GM21723 (cell line): Measurements from ENCODE around the gene TBX1.

Experiments
- ATAC-seq: cut with Tn5 transposase; IDR thresholded peaks from one replicate; pipeline ENCODE4 v1.9.1; 2021; ENCODE audit warnings: mild to moderate bottlenecking, moderate library complexity; ENCODE audit not compliant: unreplicated experiment

Gene TBX1

DNA sequence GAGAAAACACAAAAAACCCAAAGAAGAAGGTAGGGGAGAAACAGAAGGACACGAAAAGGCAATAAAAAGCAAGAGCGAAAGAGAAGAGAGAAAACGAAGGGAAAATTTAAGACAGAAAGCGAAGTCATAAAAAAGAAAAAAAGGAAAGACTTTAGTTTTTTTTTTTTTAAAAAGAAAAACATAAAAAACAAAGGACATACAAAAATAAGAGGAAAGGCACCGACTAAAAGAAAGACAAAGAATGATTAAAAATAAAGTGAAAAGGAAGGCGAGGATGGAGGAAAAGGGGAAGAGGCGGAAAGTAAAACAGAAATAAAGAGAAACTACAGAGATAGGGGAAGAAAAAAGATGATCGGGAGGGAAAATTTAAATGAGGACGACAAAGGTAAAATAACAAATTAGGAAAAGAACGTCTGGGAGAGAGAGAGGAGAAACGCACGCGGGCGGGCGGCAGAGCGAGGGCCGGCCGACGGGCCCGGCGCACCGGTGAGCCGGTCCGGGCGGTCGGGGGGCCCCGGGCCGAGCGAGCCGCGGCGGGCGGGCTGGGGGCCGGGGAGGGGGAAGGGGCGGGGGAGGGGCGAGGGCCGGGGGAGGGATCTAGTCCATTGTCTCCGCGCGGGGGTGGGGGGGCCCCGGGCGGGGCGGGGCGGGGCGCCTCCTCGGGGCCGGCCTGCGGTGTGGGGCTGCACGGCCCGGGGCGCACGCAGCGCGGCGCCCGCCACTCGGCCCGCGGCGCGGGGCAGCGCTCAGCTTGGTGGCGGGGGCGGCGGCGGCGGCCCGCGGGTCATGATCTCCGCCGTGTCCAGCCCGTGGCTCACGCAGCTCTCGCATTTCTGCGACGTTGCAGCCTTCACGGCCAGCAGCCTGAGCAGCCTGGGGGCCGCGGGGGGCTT is at the start of gene TBX1:
Gene TBX1 (plus strand): TSS at position 721 of the 893 bp plus-strand sequence. CDS start 66 bp downstream, at position 787.
- no peak for ATAC-seq

DNA sequence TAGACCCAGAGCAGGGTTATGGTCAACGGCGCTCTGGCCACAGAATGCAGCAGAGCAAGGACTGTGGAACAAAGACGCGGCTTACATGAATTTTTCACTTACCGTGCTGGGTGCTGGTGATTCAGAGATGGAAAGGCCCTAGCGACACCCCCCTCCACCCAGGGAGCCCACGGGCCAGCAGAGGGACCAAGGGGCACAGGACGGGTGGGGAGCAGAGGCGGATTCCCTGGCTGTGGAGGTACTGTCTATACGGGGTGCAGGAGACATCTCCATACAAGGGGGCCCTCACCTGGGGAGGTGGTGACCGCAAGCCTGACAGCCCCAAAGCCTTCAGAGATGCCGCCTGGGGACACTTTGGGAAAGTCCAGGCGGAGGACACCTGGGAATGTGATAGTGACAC is 47.3 kb upstream of the TBX1 start:
- no peak for ATAC-seq

DNA sequence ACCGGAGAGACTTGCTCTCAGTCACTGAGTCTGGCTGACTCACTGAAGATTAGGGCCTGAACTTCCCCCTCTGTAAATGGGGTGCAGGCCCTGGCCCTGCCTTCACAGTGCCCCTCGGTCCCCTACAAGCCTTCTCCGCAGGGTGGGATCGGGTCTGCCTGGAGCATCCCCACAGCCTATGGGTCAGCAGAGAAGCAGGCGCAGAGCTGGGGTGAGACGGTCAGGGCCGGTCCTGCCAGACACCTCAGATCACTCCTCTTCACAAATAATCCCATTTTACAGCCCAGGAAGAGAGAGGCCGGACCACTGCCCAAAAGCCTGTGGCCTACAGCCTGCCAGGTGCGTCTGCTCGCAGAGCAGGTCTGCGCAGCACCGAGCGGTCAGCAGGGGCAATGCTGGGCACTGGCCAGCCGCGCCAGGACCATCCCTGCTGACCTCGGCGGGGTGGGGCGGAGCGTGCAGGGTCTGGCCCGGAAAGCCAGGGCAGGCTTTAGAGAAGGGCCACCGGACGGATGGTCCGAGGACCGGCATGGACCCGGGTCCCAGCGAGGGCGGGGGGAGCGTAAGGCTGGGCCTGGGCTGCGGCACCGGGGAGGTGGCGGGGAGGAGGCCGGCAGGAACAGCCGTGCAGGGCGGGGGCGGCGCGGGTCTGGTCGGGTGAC is 46.8 kb upstream of the TBX1 start:
- ATAC-seq, result no peak

DNA sequence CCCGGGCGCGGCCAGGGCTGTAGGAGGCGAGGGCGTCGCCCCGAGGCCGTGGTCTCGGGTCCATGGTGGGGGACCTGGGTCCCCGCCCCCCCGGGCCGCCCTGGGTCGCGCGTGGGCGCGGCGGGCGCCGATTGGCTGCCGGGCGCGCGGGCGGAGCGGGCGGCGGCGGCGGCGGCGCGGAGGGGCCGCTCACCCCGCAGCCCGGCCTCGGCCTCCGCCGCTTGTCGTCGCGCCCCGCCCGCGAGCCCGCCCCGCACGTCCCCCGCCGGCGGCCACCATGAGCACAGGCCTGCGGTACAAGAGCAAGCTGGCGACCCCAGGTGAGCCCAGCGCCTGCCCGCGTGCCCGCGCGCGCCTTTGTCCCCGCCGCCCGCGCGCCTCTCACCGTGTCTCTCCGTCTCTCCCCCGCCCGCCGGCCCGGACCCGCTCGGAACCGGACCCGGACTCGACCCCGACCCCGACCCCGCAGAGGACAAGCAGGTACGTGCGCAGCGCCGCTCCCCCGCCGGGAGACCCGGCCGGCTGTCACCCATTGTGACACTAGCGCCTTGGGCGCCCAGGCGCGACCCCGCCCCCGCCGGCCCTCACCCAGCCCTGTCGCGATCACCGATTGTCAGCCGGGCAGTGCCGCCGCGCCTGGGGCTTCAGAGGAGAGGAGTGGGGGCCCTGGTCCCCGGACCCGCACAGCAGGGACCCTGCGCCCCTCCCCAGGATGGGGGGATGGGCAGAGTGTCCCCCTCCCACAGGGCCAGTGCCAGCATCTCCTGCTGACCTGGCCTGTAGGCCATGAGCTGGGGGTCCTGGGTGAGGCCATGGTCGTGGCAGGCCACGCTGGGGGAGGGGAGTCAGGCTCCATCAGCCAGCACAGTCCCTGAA is 46.0 kb upstream of the TBX1 start, which contains the start of gene SEPTIN5:
Gene SEPTIN5 (plus strand): TSS at position 192 of the 876 bp plus-strand sequence. CDS start 86 bp downstream, at position 278.
- no peak for ATAC-seq

DNA sequence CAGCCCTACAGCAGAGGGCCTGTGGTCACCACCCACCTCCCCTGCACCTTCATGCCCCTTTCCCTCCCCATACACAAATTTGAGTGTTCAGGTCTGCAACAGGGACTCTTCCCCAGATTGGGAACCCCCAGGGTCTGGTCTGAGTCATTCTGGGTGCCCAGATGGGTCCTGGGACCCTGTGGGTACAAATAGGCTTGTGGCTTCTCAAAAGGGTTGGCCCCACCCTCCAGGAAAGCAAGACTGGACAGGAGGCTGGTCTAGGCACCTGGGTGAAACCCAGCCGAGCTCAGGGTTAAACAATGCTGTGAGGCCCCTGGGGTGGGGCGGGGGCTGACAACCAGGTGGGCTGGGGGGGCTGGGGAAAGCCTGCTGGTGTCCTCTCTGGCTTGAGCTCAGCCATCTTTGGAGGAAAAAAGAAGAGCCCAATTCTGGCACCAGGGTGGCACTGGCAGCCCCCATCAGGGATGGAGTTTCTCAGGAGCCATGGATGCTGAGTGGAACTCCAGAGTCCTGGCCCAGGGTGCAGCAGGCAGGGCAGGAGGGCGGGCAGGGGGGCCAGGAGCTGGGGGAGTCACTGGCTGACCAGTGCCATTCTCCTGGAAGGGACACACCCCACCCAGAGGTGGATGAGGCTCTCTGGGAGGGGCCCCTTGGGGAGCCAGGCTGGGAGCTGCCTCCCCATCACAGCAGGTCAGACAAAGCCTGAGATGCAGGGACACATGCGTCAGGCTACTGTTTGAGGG is 45.2 kb upstream of the TBX1 start:
- ATAC-seq, result no peak

DNA sequence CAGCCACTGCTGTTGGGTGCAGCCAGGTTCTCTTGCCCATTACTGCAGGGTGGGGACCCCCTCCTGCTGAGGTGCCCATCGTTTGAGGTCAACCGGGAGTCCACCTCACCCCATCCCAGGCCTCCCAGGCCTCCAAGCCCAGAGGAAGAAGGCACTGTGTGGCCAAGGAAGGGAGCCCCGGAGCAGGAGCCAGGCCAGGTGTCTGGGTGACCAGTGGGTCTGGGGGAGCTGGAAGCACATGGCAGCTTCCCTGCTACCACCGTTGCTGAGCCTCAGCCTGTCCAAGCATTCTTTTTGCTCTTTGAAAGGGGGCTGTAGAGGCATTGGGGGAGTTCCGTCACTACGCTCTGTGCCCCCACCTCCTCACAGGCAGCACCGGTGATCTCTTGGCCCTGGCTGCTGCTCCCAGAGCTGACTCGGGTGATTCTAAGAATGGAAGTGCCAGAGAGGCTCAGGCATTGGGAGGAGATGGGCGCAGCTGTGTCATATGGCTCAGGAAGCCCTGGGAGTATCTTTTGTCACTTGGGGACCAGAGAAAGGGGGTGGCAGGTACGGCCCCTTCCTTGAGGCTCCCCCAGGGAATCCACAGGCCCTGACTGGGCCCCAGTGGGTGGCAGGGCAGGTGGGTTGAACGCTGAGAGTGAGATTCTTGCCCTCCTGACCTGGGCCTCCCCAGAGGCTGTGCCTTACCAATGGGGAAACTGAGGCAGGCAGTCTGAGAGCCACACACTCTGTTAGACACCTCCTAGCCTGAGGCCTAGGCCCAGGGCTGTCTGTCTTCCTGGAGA is 44.3 kb upstream of the TBX1 start:
- no peak for ATAC-seq

- no peak for ATAC-seq
These were observed 43.8 kb upstream of the TBX1 start for GRCh38 chr22:19716829-19717105.

GRCh38 chr22:19717181-19717580 is 43.4 kb upstream of the TBX1 start:
- no peak for ATAC-seq

DNA sequence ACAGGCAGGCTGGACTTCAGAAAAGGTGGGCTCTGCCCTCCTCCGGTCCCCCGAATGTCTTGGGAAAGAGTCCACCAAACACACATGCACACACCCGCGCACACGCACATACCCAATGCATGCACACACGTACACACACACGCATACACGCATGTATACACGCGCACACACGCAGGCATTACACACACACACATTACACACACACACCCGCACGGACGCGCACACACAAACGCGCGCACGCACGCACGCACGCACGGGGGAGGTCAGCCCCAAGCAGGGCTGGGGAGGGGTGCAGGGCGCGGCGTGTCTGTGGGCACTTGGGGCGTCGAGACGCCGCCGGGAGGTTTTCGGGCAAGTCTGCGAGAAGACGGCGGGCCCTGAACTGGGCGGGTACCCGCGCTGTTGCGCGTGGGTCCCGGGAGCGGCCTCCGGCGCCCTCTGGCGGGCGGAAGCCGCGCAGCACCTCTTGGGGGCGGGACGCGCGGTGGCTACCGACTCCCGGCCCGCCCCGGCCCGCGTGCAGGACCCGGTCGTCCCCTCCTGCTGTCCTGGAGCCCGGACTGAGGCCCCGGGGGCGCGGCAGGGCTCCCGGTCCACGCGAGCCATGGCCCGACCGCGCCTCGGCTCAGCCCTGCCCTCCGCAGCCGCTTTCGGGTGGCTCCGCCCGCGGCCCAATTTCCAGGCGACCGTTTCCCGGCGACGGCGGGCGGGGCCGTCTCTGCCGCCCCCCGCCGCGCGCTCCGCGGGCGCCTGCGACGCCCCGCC is 42.7 kb upstream of the TBX1 start:
- no peak for ATAC-seq

DNA sequence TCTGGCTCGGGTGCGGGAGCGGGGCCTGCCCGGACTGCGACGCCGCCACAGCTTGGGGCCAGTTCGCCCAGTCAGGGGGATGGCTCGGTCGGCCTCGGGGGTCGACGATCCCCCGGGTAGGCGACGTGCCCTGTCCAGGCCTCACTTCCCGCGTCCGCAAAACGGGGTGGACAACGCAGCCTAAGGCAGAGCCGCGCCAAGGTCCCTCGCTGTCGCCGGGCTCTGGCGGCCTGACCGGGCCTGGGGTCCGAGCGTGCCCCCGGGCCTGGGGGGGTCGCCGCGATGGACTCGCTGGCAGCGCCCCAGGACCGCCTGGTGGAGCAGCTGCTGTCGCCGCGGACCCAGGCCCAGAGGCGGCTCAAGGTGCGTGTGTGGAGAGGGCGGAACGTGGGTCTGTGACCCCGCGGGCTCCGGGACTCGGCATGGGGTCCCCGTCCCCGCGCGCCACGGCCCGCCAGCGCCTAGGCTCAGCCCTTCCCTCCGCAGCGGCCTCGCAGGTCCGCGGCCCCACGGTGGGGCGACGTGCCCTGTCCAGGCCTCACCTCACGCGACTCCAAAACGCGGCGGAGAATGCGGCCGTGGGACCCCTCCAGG is 42.0 kb upstream of the TBX1 start:
- no peak for ATAC-seq

DNA sequence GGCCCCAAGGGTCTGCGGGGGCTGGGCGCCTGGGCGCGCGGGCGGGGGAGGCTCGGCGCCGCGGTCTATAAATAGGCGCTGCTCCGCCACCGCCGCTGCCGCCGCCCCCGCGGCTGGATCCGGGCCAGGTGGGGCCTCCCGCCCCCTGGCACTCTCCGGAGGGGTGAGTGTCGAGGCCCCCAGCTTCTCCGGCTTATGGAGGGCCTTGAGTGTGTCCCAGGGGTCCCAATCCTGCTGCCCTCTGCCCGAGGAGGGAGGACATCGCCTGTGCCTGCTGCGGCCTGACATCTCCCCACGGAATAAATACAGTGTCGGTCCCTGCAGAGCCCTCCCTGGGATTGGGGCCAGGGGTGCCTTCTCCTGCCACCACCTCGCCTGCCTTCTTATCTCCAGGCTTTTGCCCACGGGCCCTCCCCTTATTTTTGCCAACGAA is 41.5 kb upstream of the TBX1 start:
- no peak for ATAC-seq

GRCh38 chr22:19719488-19720021 is 41.0 kb upstream of the TBX1 start:
- ATAC-seq, result no peak

DNA sequence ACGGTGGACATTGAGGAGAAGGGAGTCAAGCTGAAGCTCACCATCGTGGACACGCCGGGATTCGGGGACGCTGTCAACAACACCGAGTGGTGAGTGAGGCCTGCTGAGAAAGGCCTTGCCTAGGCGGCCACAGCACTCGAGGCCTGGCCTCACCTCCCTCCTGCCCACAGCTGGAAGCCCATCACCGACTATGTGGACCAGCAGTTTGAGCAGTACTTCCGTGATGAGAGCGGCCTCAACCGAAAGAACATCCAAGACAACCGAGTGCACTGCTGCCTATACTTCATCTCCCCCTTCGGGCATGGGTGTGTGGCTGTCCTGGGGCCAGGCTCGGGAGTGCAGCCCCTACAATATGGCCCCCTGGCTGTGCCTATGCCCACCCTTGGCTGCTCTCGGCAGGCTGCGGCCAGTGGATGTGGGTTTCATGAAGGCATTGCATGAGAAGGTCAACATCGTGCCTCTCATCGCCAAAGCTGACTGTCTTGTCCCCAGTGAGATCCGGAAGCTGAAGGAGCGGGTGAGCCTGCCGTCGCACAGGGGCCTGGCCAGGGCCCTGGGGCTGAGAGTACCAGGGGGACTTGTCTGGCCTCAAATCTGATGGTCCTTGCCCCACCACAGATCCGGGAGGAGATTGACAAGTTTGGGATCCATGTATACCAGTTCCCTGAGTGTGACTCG is 40.3 kb upstream of the TBX1 start:
- ATAC-seq, result no peak

DNA sequence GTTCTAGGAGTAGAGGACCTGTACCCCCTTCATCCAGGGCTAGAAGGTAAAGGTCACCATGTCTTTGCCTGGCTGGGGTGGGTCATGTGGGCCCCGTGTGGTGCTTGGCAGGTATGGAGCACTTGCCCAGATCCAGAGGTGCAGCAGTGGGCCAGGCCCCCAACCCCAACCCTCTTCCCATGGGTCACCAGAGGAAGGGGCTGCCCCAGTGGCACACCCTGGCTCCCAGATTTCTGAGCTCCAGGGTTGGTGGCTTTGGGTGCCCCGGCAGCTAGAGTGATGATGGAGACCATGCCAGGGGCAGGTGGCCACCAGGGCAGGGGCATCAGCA is 39.6 kb upstream of the TBX1 start:
- no peak for ATAC-seq

GRCh38 chr22:19721330-19722177 is 39.0 kb upstream of the TBX1 start:
- ATAC-seq, result no peak

- no peak for ATAC-seq
These were observed 38.2 kb upstream of the TBX1 start for GRCh38 chr22:19722178-19722981.

DNA sequence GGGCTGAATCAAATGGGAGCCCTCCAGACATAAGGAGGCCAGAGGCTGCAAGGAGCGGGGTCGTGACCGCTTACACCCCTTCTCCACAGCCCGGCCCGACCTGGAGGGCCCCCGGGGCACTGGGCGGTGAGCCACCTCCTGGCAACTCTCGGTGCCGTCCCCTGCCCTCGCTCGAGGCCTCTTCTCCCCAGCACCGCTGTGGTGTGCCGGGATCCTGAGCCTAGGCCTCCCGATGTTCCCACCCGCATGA is 37.7 kb upstream of the TBX1 start:
- no peak for ATAC-seq
